ENCODE measurements around the gene VAV3. TPM values are rescaled to one million over a fixed set of nuclear protein-coding genes. Genes with fewer than 3 reads are reported as not detected.

Gene VAV3
- total and polyA plus RNA-seq, 9 of the 15 experiments (the other 6 are each of a cell fraction or from before 2014, with no cell fraction given): not detected

DNA sequence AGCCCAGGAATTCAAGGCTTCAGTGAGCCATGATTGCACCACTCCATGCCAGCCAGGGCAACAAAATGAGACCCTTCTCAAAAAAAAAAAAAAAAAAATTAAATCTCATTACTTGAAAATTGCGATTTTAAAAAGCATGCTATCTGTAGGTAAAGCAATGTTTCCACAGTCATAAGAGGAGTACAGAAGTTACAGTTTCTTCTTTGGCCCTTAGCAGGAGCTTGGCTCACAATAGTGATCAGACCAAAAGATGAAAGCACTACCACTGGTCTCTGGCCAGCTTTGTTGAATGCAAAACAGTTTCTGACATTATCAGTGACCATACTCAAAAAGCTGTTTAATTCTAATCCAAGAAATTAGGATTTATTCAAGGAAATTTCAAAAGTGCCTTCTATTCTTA lies 31.2 kb downstream of the VAV3 start:
- WGBS (ENCODE audit: insufficient coverage, low coverage, missing lambda C conversion rate): 0% methylated on average over 1 of the region's 1 CpG

GRCh38 chr1:107930292-107930691 lies 34.7 kb downstream of the VAV3 start:
- intact Hi-C loops (cut with micrococcal nuclease) (loop anchor here (10.0 kb wide), 1 partner anchor 55 kb away; no protein-coding TSS in a partner anchor), in situ Hi-C loops (cut with MboI) (no loop called here)
- H3K4me2 ChIP-seq (ENCODE audit: insufficient read depth, low read length): no peak overlapping the region
- H3K9ac ChIP-seq (ENCODE audit: insufficient read depth in 1 of 2, low read depth in 2 of 2, low read length in 2 of 2): no peak overlapping the region
- H3K36me3 ChIP-seq (ENCODE audit: control insufficient read depth, insufficient read depth, low read length): no peaks in the 10 kb centered on the region
- no peak for FAIRE-seq
- no peak overlapping the region for H3K27ac ChIP-seq (ENCODE audit: extremely low read depth, low read depth, low read length)
- no peaks in the 10 kb centered on the region for H3K9me3 ChIP-seq (replicated peaks; ENCODE audit: control insufficient read depth, insufficient read depth, low read depth, low read length)
- H3K79me2 ChIP-seq (ENCODE audit: control insufficient read depth, insufficient read depth, low read length): no peaks in the 10 kb centered on the region
- POLR2A ChIA-PET: no interaction called here
- H3K27me3 ChIP-seq (ENCODE audit: control insufficient read depth in 2 of 2, insufficient read depth in 2 of 2, low read length in 2 of 2): no peaks in the 10 kb centered on the region
- 0% methylated on average over 1 of the region's 1 CpG for WGBS (ENCODE audit: insufficient coverage, low coverage, missing lambda C conversion rate)
- no peaks in the 10 kb centered on the region for H4K20me1 ChIP-seq (replicated peaks; ENCODE audit: control insufficient read depth, insufficient read depth, low read length)
- no TSS peak for BruUV-seq (replicated peaks)
- ATAC-seq: no peak
- no peak overlapping the region for H2AFZ ChIP-seq (ENCODE audit: low read depth, low read length)
- H3K9me1 ChIP-seq (ENCODE audit: control insufficient read depth, insufficient read depth, low read length): no peaks in the 10 kb centered on the region
- H3K4me1 ChIP-seq (replicated peaks in 1 of 2; ENCODE audit: control insufficient read depth in 2 of 2, insufficient read depth in 2 of 2, low read length in 2 of 2): no peaks in the 10 kb centered on the region
- DNase-seq (ENCODE audit: extremely low read depth in 1 of 4, low spot score in 3 of 4): no peak
- H3K4me3 ChIP-seq: no peak overlapping the region
- CTCF ChIA-PET (ENCODE audit: low intra/inter-chr PET ratio): no interaction called here
- TF ChIP-seq ZNF134 (CRISPR knock-in tag; conservative IDR thresholded peaks at IDR 0.05) (no peak), ZNF143 (CRISPR knock-in tag; IDR thresholded peaks at IDR 0.05) (no peak), CBX8 (IDR thresholded peaks at IDR 0.05; ENCODE audit: borderline replicate concordance, extremely low read depth, low read depth, low read length, poor library complexity, severe bottlenecking) (no peak), ETV1 (tag; conservative IDR thresholded peaks at IDR 0.05; ENCODE audit: low read depth) (no peak), ATF7 (IDR thresholded peaks at IDR 0.05) (no peak), MIER1 (IDR thresholded peaks at IDR 0.05; ENCODE audit: low read depth) (no peak), ELK1 (CRISPR knock-in tag; IDR thresholded peaks at IDR 0.05) (no peak), HNRNPL (IDR thresholded peaks at IDR 0.05; ENCODE audit: low read depth, low read length) (no peak), MAFK (IDR thresholded peaks at IDR 0.05; ENCODE audit: low read length) (no peak), TFAP4 (CRISPR knock-in tag; IDR thresholded peaks at IDR 0.05; ENCODE audit: borderline replicate concordance) (no peak), SOX6 (IDR thresholded peaks at IDR 0.05) (no peak)

More for the DNA sequence above, 31.2 kb downstream of the VAV3 start:
- Histone ChIP-seq H3K27me3 (ENCODE audit: control insufficient read depth in 2 of 2, insufficient read depth in 2 of 2, low read length in 2 of 2) (no peaks in the 10 kb centered on the region), H3K9me3 (replicated peaks; ENCODE audit: control insufficient read depth, insufficient read depth, low read depth, low read length) (no peaks in the 10 kb centered on the region), H3K4me2 (ENCODE audit: insufficient read depth, low read length) (no peak overlapping the region), H3K4me1 (replicated peaks in 1 of 2; ENCODE audit: control insufficient read depth in 2 of 2, insufficient read depth in 2 of 2, low read length in 2 of 2) (no peaks in the 10 kb centered on the region), H3K9ac (ENCODE audit: insufficient read depth in 1 of 2, low read depth in 2 of 2, low read length in 2 of 2) (no peak overlapping the region), H3K4me3 (no peak overlapping the region), H2AFZ (ENCODE audit: low read depth, low read length) (no peak overlapping the region), H3K27ac (ENCODE audit: extremely low read depth, low read depth, low read length) (no peak overlapping the region), H4K20me1 (replicated peaks; ENCODE audit: control insufficient read depth, insufficient read depth, low read length) (no peaks in the 10 kb centered on the region), H3K79me2 (ENCODE audit: control insufficient read depth, insufficient read depth, low read length) (no peaks in the 10 kb centered on the region), H3K36me3 (ENCODE audit: control insufficient read depth, insufficient read depth, low read length) (no peaks in the 10 kb centered on the region), H3K9me1 (ENCODE audit: control insufficient read depth, insufficient read depth, low read length) (no peaks in the 10 kb centered on the region)
- DNase-seq (ENCODE audit: extremely low read depth in 1 of 4, low spot score in 3 of 4): no peak
- POLR2A ChIA-PET: interaction anchor here (0.6 to 0.9 kb wide), 2 partner anchors 11 to 876 kb away, joined by 3 to 4 read pairs; no protein-coding TSS in a partner anchor
- ATAC-seq: no peak
- in situ Hi-C loops (cut with MboI): no loop called here
- intact Hi-C loops (cut with micrococcal nuclease): loop anchor here (10.0 kb wide), 1 partner anchor 59 kb away; no protein-coding TSS in a partner anchor
- TF ChIP-seq BMI1 (IDR thresholded peaks at IDR 0.05; ENCODE audit: low read length) (no peak), HOXB6 (CRISPR knock-in tag; IDR thresholded peaks at IDR 0.05; ENCODE audit: borderline replicate concordance) (no peak), CEBPG (CRISPR knock-in tag; IDR thresholded peaks at IDR 0.05) (no peak), CEBPG (tag; conservative IDR thresholded peaks at IDR 0.05 in 1 of 2, IDR thresholded peaks at IDR 0.05 in 1 of 2) (no peak), ZNF668 (CRISPR knock-in tag; IDR thresholded peaks at IDR 0.05) (no peak), RFX7 (CRISPR knock-in tag; IDR thresholded peaks at IDR 0.05) (no peak)
- CTCF ChIA-PET (ENCODE audit: low intra/inter-chr PET ratio): no interaction called here
- no TSS peak for BruUV-seq (replicated peaks)
- no peak for FAIRE-seq
